Activated gamma-delta T cell (primary cell): ENCODE results near the gene CKMT1B.
"Not testable (repeated sequence)": the region's sequence is repeated elsewhere in the genome, so short reads cannot be mapped to it uniquely, and the experiment has no call there.

Source experiments
- DNase-seq: peaks from one replicate; lab custom pipeline; 2025; lab: John Stamatoyannopoulos, UW

The CKMT1B gene

GRCh38 chr15:43638464-43639204, 44.8 kb downstream of the CKMT1B start:
- DNase-seq, result not testable (repeated sequence)
